ENCODE results near the gene SMC6. TPM values are rescaled to one million over a fixed set of nuclear protein-coding genes. Genes with fewer than 3 reads are reported as not detected.

The SMC6 gene
- total RNA-seq, 1 experiment from 2014 or later: 46.7 TPM

DNA sequence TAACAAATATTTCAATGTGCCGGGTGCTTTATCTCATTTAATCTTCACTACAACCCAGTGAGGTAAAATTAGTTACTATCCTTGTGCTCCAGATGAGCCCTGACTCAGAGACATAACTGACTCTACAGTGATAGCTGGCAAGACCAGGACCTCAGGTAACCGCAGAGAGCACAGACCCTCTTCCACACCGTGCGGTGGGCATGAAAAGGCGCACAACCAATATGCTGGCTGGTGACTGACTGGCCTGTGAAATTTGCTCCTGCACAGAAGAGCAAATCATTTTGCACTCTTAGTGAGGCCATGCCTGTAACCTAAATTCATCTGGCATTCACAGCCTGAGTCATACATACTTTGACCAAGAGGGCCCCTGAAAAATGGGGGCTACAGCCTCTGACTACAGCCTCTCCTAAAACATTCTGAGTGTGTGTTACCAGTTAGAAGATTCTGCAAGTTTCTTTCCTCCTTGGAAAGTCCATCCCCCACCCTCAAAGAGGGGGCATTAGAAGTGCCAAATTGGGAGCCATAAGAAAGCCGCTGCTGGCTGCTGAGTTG lies 40.3 kb upstream of the SMC6 start:
- Mint-ChIP-seq H3K9me3 (no peaks in the 10 kb centered on the region), H3K4me1 (peaks cover 5% of the 10 kb centered on the region), H3K4me3 (no peak overlapping the region), H3K27ac (no peak overlapping the region), H3K36me3 (no peaks in the 10 kb centered on the region), H3K27me3 (ENCODE audit: low read depth) (no peaks in the 10 kb centered on the region)
- ATAC-seq (no peak), DNase-seq (ENCODE audit: low spot score) (no peak)
- CTCF ChIA-PET: no interaction called here
- POLR2A ChIA-PET: no interaction called here
- TF ChIP-seq NFYB (CRISPR knock-in tag; conservative IDR thresholded peaks at IDR 0.05; ENCODE audit: low read depth) (no peak), USF2 (CRISPR knock-in tag; IDR thresholded peaks at IDR 0.05) (no peak), CREB1 (CRISPR knock-in tag; IDR thresholded peaks at IDR 0.05) (no peak), ATF1 (CRISPR knock-in tag; IDR thresholded peaks at IDR 0.05) (no peak), HMGXB4 (CRISPR knock-in tag; IDR thresholded peaks at IDR 0.05) (no peak), MXD4 (CRISPR knock-in tag; IDR thresholded peaks at IDR 0.05; ENCODE audit: borderline replicate concordance) (no peak), ZNF416 (CRISPR knock-in tag; IDR thresholded peaks at IDR 0.05) (no peak), PRRX2 (CRISPR knock-in tag; IDR thresholded peaks at IDR 0.05) (no peak), ZBTB21 (CRISPR knock-in tag; IDR thresholded peaks at IDR 0.05; ENCODE audit: borderline replicate concordance) (no peak), RORB (CRISPR knock-in tag; IDR thresholded peaks at IDR 0.05) (no peak), ZNF423 (CRISPR knock-in tag; IDR thresholded peaks at IDR 0.05) (no peak), EMX1 (CRISPR knock-in tag; IDR thresholded peaks at IDR 0.05) (no peak)
- TF ChIP-seq, protein P1, sequence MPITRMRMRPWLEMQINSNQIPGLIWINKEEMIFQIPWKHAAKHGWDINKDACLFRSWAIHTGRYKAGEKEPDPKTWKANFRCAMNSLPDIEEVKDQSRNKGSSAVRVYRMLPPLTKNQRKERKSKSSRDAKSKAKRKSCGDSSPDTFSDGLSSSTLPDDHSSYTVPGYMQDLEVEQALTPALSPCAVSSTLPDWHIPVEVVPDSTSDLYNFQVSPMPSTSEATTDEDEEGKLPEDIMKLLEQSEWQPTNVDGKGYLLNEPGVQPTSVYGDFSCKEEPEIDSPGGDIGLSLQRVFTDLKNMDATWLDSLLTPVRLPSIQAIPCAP (CRISPR knock-in tag; IDR thresholded peaks at IDR 0.05): no peak
- TF ChIP-seq, protein P2, sequence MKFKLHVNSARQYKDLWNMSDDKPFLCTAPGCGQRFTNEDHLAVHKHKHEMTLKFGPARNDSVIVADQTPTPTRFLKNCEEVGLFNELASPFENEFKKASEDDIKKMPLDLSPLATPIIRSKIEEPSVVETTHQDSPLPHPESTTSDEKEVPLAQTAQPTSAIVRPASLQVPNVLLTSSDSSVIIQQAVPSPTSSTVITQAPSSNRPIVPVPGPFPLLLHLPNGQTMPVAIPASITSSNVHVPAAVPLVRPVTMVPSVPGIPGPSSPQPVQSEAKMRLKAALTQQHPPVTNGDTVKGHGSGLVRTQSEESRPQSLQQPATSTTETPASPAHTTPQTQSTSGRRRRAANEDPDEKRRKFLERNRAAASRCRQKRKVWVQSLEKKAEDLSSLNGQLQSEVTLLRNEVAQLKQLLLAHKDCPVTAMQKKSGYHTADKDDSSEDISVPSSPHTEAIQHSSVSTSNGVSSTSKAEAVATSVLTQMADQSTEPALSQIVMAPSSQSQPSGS (CRISPR knock-in tag; IDR thresholded peaks at IDR 0.05; ENCODE audit: borderline replicate concordance, low read depth): no peak
- TF ChIP-seq, protein P3, sequence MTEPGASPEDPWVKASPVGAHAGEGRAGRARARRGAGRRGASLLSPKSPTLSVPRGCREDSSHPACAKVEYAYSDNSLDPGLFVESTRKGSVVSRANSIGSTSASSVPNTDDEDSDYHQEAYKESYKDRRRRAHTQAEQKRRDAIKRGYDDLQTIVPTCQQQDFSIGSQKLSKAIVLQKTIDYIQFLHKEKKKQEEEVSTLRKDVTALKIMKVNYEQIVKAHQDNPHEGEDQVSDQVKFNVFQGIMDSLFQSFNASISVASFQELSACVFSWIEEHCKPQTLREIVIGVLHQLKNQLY (CRISPR knock-in tag; IDR thresholded peaks at IDR 0.05): no peak
- TF ChIP-seq, protein P4, sequence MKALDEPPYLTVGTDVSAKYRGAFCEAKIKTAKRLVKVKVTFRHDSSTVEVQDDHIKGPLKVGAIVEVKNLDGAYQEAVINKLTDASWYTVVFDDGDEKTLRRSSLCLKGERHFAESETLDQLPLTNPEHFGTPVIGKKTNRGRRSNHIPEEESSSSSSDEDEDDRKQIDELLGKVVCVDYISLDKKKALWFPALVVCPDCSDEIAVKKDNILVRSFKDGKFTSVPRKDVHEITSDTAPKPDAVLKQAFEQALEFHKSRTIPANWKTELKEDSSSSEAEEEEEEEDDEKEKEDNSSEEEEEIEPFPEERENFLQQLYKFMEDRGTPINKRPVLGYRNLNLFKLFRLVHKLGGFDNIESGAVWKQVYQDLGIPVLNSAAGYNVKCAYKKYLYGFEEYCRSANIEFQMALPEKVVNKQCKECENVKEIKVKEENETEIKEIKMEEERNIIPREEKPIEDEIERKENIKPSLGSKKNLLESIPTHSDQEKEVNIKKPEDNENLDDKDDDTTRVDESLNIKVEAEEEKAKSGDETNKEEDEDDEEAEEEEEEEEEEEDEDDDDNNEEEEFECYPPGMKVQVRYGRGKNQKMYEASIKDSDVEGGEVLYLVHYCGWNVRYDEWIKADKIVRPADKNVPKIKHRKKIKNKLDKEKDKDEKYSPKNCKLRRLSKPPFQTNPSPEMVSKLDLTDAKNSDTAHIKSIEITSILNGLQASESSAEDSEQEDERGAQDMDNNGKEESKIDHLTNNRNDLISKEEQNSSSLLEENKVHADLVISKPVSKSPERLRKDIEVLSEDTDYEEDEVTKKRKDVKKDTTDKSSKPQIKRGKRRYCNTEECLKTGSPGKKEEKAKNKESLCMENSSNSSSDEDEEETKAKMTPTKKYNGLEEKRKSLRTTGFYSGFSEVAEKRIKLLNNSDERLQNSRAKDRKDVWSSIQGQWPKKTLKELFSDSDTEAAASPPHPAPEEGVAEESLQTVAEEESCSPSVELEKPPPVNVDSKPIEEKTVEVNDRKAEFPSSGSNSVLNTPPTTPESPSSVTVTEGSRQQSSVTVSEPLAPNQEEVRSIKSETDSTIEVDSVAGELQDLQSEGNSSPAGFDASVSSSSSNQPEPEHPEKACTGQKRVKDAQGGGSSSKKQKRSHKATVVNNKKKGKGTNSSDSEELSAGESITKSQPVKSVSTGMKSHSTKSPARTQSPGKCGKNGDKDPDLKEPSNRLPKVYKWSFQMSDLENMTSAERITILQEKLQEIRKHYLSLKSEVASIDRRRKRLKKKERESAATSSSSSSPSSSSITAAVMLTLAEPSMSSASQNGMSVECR (CRISPR knock-in tag; IDR thresholded peaks at IDR 0.05; ENCODE audit: borderline replicate concordance): no peak
- TF ChIP-seq, protein P5, sequence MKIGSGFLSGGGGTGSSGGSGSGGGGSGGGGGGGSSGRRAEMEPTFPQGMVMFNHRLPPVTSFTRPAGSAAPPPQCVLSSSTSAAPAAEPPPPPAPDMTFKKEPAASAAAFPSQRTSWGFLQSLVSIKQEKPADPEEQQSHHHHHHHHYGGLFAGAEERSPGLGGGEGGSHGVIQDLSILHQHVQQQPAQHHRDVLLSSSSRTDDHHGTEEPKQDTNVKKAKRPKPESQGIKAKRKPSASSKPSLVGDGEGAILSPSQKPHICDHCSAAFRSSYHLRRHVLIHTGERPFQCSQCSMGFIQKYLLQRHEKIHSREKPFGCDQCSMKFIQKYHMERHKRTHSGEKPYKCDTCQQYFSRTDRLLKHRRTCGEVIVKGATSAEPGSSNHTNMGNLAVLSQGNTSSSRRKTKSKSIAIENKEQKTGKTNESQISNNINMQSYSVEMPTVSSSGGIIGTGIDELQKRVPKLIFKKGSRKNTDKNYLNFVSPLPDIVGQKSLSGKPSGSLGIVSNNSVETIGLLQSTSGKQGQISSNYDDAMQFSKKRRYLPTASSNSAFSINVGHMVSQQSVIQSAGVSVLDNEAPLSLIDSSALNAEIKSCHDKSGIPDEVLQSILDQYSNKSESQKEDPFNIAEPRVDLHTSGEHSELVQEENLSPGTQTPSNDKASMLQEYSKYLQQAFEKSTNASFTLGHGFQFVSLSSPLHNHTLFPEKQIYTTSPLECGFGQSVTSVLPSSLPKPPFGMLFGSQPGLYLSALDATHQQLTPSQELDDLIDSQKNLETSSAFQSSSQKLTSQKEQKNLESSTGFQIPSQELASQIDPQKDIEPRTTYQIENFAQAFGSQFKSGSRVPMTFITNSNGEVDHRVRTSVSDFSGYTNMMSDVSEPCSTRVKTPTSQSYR (CRISPR knock-in tag; IDR thresholded peaks at IDR 0.05): no peak
- TF ChIP-seq, protein P6, sequence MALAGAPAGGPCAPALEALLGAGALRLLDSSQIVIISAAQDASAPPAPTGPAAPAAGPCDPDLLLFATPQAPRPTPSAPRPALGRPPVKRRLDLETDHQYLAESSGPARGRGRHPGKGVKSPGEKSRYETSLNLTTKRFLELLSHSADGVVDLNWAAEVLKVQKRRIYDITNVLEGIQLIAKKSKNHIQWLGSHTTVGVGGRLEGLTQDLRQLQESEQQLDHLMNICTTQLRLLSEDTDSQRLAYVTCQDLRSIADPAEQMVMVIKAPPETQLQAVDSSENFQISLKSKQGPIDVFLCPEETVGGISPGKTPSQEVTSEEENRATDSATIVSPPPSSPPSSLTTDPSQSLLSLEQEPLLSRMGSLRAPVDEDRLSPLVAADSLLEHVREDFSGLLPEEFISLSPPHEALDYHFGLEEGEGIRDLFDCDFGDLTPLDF (CRISPR knock-in tag; IDR thresholded peaks at IDR 0.05): no peak
